ENCODE results near the gene NPAS3. TPM values are rescaled to one million over a fixed set of nuclear protein-coding genes. Genes with fewer than 3 reads are reported as not detected.

Gene NPAS3
- total RNA-seq, 1 donor from 2014 or later, result 2.0 TPM

DNA sequence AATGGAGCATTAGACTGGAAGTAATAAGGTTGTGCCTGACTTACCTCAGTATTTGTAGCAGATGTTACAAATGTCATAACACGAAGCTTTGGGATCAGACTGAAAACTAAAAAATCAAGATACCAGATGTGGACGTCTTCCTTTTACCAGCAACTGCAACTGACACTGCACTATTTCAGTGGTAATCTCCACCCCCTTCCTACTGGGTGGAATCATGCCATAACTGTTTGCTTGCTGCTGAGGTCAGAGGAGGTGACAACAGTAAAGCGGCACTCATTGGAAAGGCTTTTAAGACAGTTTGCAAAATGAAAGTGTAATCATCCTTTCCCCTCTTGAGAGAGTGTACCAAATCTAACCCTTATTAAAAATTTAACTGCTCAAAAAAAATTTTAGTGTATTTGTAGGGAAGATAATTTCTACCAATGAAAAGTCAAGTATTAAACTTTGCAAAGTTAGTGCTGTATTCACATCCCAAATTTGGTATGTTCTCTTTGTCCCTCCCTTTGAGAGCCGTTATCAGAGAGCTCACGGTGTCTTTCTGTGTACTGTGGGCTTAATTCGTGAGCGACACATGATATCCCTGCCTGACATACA lies 420.7 kb downstream of the NPAS3 start:
- Histone ChIP-seq H3K36me3 (ENCODE audit: control insufficient read depth, insufficient read depth, low read length) (no peaks in the 10 kb centered on the region), H3K27me3 (ENCODE audit: control insufficient read depth, insufficient read depth, low read length) (no peaks in the 10 kb centered on the region), H3K4me3 (ENCODE audit: low read depth, low read length) (no peak overlapping the region)
- no peak for DNase-seq (ENCODE audit: low read depth)
- TF ChIP-seq CTCF (IDR thresholded peaks at IDR 0.05; ENCODE audit: insufficient read depth, low read length, poor library complexity, severe bottlenecking), result no peak

DNA sequence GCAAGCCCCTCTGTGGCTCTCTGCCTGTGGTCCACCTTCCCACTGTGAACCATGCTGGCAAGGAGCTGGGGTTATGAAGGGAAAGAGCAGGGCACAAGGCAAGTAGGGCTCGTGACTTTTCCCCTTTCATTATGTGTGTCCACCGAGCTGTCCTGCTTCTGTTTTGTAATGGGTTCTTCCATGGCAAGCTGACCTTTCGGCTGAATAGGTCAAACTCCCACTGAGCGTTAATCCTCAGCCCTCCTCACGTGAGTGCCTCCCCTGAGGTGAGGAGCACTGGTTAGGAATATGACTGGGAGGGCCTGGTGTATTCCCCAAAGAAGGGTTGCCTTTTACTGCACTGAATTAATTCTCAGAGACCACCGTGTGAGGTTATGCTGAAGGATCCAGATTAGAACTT lies 424.3 kb downstream of the NPAS3 start:
- no peaks in the 10 kb centered on the region for H3K36me3 ChIP-seq (ENCODE audit: control insufficient read depth, insufficient read depth, low read length)
- H3K4me3 ChIP-seq (ENCODE audit: low read depth, low read length), result no peak overlapping the region
- TF ChIP-seq CTCF (IDR thresholded peaks at IDR 0.05; ENCODE audit: insufficient read depth, low read length, poor library complexity, severe bottlenecking), result no peak
- no peak for DNase-seq (ENCODE audit: low read depth)
- H3K27me3 ChIP-seq (ENCODE audit: control insufficient read depth, insufficient read depth, low read length), result no peaks in the 10 kb centered on the region

DNA sequence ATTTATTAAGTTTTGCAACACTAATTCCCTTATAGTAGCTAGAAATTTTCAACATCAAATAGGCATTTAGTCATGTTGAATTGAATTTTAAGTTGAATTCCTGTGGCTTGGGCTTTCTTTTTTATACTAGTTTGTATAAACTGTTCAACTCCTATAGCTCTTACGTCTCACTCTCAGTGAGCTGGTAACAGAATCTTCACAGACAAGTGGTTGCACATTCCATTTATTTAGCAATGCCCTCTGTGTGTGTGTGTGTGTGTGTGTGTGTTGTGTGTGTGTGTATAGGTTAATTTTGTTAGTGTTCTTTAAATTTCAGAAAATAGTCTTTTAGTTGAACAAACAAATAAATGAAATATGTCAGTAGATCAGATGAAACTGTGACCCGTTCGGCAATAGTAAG lies 425.0 kb downstream of the NPAS3 start:
- H3K36me3 ChIP-seq (ENCODE audit: control insufficient read depth, insufficient read depth, low read length), result no peaks in the 10 kb centered on the region
- no peak overlapping the region for H3K4me3 ChIP-seq (ENCODE audit: low read depth, low read length)
- no peak for TF ChIP-seq CTCF (IDR thresholded peaks at IDR 0.05; ENCODE audit: insufficient read depth, low read length, poor library complexity, severe bottlenecking)
- no peak for DNase-seq (ENCODE audit: low read depth)
- H3K27me3 ChIP-seq (ENCODE audit: control insufficient read depth, insufficient read depth, low read length), result no peaks in the 10 kb centered on the region

DNA sequence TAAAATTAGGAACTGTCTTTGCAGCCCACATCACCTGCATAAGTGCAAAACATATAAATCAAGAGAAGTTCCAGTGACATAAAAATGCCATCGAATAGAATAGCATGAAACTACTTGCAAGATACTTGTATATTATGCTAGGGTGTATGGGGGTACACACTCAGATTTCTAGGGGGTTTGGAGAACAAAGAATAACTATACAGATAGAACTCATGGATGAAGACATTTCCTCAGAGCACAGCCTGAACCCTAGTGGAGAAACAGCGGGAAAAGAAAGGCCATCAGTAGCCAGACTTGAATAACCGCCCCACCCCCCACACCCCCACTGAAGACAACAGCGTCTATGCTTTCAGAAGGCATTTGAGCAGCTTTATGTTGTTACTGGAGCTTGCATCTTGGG lies 425.8 kb downstream of the NPAS3 start:
- Histone ChIP-seq H3K4me3 (ENCODE audit: low read depth, low read length) (no peak overlapping the region), H3K36me3 (ENCODE audit: control insufficient read depth, insufficient read depth, low read length) (no peaks in the 10 kb centered on the region), H3K27me3 (ENCODE audit: control insufficient read depth, insufficient read depth, low read length) (no peaks in the 10 kb centered on the region)
- no peak for DNase-seq (ENCODE audit: low read depth)
- TF ChIP-seq CTCF (IDR thresholded peaks at IDR 0.05; ENCODE audit: insufficient read depth, low read length, poor library complexity, severe bottlenecking), result no peak

- no peak for TF ChIP-seq CTCF (IDR thresholded peaks at IDR 0.05; ENCODE audit: insufficient read depth, low read length, poor library complexity, severe bottlenecking)
- no peaks in the 10 kb centered on the region for H3K36me3 ChIP-seq (ENCODE audit: control insufficient read depth, insufficient read depth, low read length)
- no peaks in the 10 kb centered on the region for H3K27me3 ChIP-seq (ENCODE audit: control insufficient read depth, insufficient read depth, low read length)
- H3K4me3 ChIP-seq (ENCODE audit: low read depth, low read length), result no peak overlapping the region
- DNase-seq (ENCODE audit: low read depth), result no peak
These were observed 430.4 kb downstream of the NPAS3 start for GRCh38 chr14:33369041-33369440.

DNA sequence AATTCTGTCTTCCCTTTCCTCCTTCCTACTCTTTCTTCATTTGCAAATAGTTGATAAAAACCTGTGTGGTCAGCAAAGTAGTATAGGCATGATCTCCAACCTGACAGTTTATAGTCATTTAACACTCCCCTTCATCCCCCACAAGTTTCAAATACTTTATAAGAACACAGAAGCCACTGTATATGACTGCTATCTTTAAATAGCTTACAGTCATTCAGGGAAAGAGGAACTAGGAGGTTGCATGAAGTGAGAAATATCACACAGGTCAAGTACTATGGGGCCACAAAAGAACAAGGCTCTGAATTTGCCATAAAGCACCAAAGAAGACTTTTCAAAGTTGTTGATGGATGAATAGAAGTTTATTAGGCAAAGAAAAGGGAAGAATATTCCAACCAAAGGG lies 431.3 kb downstream of the NPAS3 start:
- TF ChIP-seq CTCF (IDR thresholded peaks at IDR 0.05; ENCODE audit: insufficient read depth, low read length, poor library complexity, severe bottlenecking), result no peak
- Histone ChIP-seq H3K27me3 (ENCODE audit: control insufficient read depth, insufficient read depth, low read length) (no peaks in the 10 kb centered on the region), H3K36me3 (ENCODE audit: control insufficient read depth, insufficient read depth, low read length) (no peaks in the 10 kb centered on the region), H3K4me3 (ENCODE audit: low read depth, low read length) (no peak overlapping the region)
- no peak for DNase-seq (ENCODE audit: low read depth)

All from kidney epithelial cell (primary cell).